ENCODE data around the gene GJD2. TPM values are rescaled to one million over a fixed set of nuclear protein-coding genes. Genes with fewer than 3 reads are reported as not detected.

GJD2 gene
- total and polyA plus RNA-seq, 2 donors (not counting 1 experiment from before 2014, with no cell fraction given) = not detected

- Histone ChIP-seq H3K9ac (ENCODE audit: low read length) (no peak overlapping the region), H3K27ac (ENCODE audit: low read length in 2 of 2) (no peak overlapping the region), H4K20me1 (ENCODE audit: control insufficient read depth, insufficient read depth, low read length, poor library complexity, severe bottlenecking) (no peaks in the 10 kb centered on the region), H2AFZ (ENCODE audit: insufficient read depth, low read depth, low read length, poor library complexity, severe bottlenecking) (no peak overlapping the region), H3K9me3 (ENCODE audit: control extremely low read depth in 1 of 3, control insufficient read depth in 2 of 3, insufficient read depth in 1 of 3, low read length in 2 of 3) (no peaks in the 10 kb centered on the region), H3K36me3 (replicated peaks in 1 of 2; ENCODE audit: control extremely low read depth in 1 of 2, control insufficient read depth in 1 of 2, extremely low read depth in 1 of 2, insufficient read depth in 2 of 2, low read length in 1 of 2) (no peaks in the 10 kb centered on the region), H3K79me2 (ENCODE audit: control insufficient read depth, insufficient read depth, low read length) (no peaks in the 10 kb centered on the region), H3K4me3 (ENCODE audit: control extremely low read depth in 1 of 5, extremely low read depth in 1 of 5, insufficient read depth in 1 of 5, low read depth in 2 of 5, low read length in 4 of 5) (no peak overlapping the region), H3K27me3 (replicated peaks in 1 of 4; ENCODE audit: control extremely low read depth in 1 of 4, control insufficient read depth in 3 of 4, insufficient read depth in 4 of 4, low read length in 3 of 4) (no peaks in the 10 kb centered on the region), H3K4me1 (ENCODE audit: control insufficient read depth in 2 of 2, insufficient read depth in 2 of 2, low read length in 2 of 2) (no peaks in the 10 kb centered on the region), H3K4me2 (replicated peaks; ENCODE audit: low read depth, low read length, poor library complexity, severe bottlenecking) (no peak overlapping the region)
- ChIA-PET POLR2A (no interaction called here), CTCF (no interaction called here)
- DNase-seq = no peak
- no peak for TF ChIP-seq CTCF (IDR thresholded peaks at IDR 0.05)
- TF ChIP-seq EZH2 (IDR thresholded peaks at IDR 0.05; ENCODE audit: borderline replicate concordance, insufficient read depth, low read depth, low read length, poor library complexity, severe bottlenecking) = no peak
- no CpG with 5 or more reads among the region's 2 CpGs for WGBS (ENCODE audit: insufficient coverage)
- H3K9me3 Mint-ChIP-seq (ENCODE audit: insufficient read depth) = no peaks in the 10 kb centered on the region
- no peaks in the 10 kb centered on the region for H3K4me1 Mint-ChIP-seq
- peaks cover 11% of the 10 kb centered on the region for H3K27me3 Mint-ChIP-seq
- H3K4me3 Mint-ChIP-seq = no peak overlapping the region
- intact Hi-C loops (cut with micrococcal nuclease) = no loop called here
- ATAC-seq (ENCODE audit: low read depth) = no peak
- no peak overlapping the region for H3K27ac Mint-ChIP-seq
Measured at GRCh38 chr15:34769711-34770110, 14.9 kb upstream of the GJD2 start.

GRCh38 chr15:34768530-34768929 lies 13.7 kb upstream of the GJD2 start:
- ChIA-PET POLR2A (no interaction called here), CTCF (no interaction called here)
- intact Hi-C loops (cut with micrococcal nuclease) = no loop called here
- Histone ChIP-seq H3K4me2 (replicated peaks; ENCODE audit: low read depth, low read length, poor library complexity, severe bottlenecking) (no peak overlapping the region), H3K36me3 (replicated peaks in 1 of 2; ENCODE audit: control extremely low read depth in 1 of 2, control insufficient read depth in 1 of 2, extremely low read depth in 1 of 2, insufficient read depth in 2 of 2, low read length in 1 of 2) (no peaks in the 10 kb centered on the region), H3K4me3 (ENCODE audit: control extremely low read depth in 1 of 5, extremely low read depth in 1 of 5, insufficient read depth in 1 of 5, low read depth in 2 of 5, low read length in 4 of 5) (no peak overlapping the region), H3K27me3 (replicated peaks in 1 of 4; ENCODE audit: control extremely low read depth in 1 of 4, control insufficient read depth in 3 of 4, insufficient read depth in 4 of 4, low read length in 3 of 4) (no peaks in the 10 kb centered on the region), H3K4me1 (ENCODE audit: control insufficient read depth in 2 of 2, insufficient read depth in 2 of 2, low read length in 2 of 2) (no peaks in the 10 kb centered on the region), H3K79me2 (ENCODE audit: control insufficient read depth, insufficient read depth, low read length) (no peaks in the 10 kb centered on the region), H3K9ac (ENCODE audit: low read length) (no peak overlapping the region), H3K9me3 (ENCODE audit: control extremely low read depth in 1 of 3, control insufficient read depth in 2 of 3, insufficient read depth in 1 of 3, low read length in 2 of 3) (no peaks in the 10 kb centered on the region), H4K20me1 (ENCODE audit: control insufficient read depth, insufficient read depth, low read length, poor library complexity, severe bottlenecking) (no peaks in the 10 kb centered on the region), H3K27ac (ENCODE audit: low read length in 2 of 2) (no peak overlapping the region), H2AFZ (ENCODE audit: insufficient read depth, low read depth, low read length, poor library complexity, severe bottlenecking) (no peak overlapping the region)
- Mint-ChIP-seq H3K4me3 (no peak overlapping the region), H3K27me3 (peaks cover 15% of the 10 kb centered on the region), H3K4me1 (no peaks in the 10 kb centered on the region), H3K27ac (no peak overlapping the region), H3K9me3 (ENCODE audit: insufficient read depth) (no peaks in the 10 kb centered on the region)
- no peak for ATAC-seq (ENCODE audit: low read depth)
- DNase-seq = no peak
- TF ChIP-seq CTCF (IDR thresholded peaks at IDR 0.05) (no peak), EZH2 (IDR thresholded peaks at IDR 0.05; ENCODE audit: borderline replicate concordance, insufficient read depth, low read depth, low read length, poor library complexity, severe bottlenecking) (no peak)
